Peyer's patch (tissue), 4 donors: ENCODE data around the gene KPNA4. TPM values are rescaled to one million over a fixed set of nuclear protein-coding genes. Genes with fewer than 3 reads are reported as not detected.

ENCODE experiments used
- DNase-seq, 3 donors: peaks; one replicate each; pipeline ENCODE4 v3.0.0-alpha.2; 2017 to 2019
- H3K27ac ChIP-seq, 4 donors: fragments of 200-600 bp; sonication (generic); one replicate each; pipeline ENCODE4 v1.5.1; 2016 to 2019
- H3K27me3 ChIP-seq, 2 donors: fragments of 200-600 bp; sonication (generic); one replicate each; pipeline ENCODE4 v1.5.1; 2019
- H3K36me3 ChIP-seq, 3 donors: fragments of 200-600 bp; sonication (generic); one replicate each; pipeline ENCODE4 v1.5.1; 2016 to 2019
- H3K4me1 ChIP-seq, 4 donors: fragments of 200-600 bp; sonication (generic); one replicate each; pipeline ENCODE4 v1.5.1; 2016 to 2019
- H3K4me3 ChIP-seq, 4 donors: fragments of 200-600 bp; sonication (generic); 1 replicate in 3 of 4; 2 replicates in 1 of 4; pipeline ENCODE4 v1.5.1; 2016 to 2019; ENCODE audit warnings: mild to moderate bottlenecking in 1 of 4
- H3K9me3 ChIP-seq, 4 donors: fragments of 200-600 bp; sonication (generic); one replicate each; pipeline ENCODE4 v1.5.1; 2016 to 2019; ENCODE audit warnings: mild to moderate bottlenecking in 1 of 4
- POLR2A ChIP-seq, 2 donors: fragments of 450-650 bp; IDR thresholded peaks; one replicate each; pipeline ENCODE4 v1.5.1; 2017; ENCODE audit warnings: antibody characterized with exemption in 2 of 2, mild to moderate bottlenecking in 2 of 2, moderate library complexity in 2 of 2
- total RNA-seq, 4 donors: library from RNA; depleted of rRNA; stranded (reverse); fragments of >200 nt; gene quantifications; one replicate each; pipeline ENCODE4 v1.1.0, GENCODE V29; 2016
- TF ChIP-seq, protein P1 (sequence below), 6 experiments: fragments of 450-650 bp in 4 of 6; fragments of 200-600 bp in 2 of 6; sonication (generic) in 1 of 6; IDR thresholded peaks; one replicate each; pipeline ENCODE4 v1.5.1; 2017 to 2019; ENCODE audit warnings: antibody characterized with exemption in 6 of 6, mild to moderate bottlenecking in 3 of 6, moderate library complexity in 1 of 6

Gene KPNA4
- total RNA-seq, 4 donors from 2014 or later, result 15.2 to 20.5 (median 18.4) TPM

DNA sequence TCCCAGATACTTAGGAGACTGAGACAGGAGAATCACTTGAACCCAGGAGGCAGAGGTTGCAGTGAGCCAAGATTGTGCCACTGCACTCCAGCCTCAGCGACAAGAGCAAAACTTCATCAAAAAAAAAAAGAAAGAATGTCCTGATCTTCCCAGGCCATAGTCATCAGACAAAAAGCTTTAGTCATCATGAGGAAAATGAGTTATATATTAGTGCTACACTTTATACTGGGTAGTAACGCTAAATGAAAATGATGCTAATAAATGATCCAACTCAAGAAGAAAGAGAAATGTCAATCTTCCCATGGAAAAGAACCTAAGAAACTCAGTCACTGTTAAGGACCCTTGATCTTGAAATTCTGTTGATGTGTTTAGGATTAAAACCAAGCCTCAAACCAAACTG, 89.5 kb downstream of the KPNA4 start:
- TF ChIP-seq POLR2A (IDR thresholded peaks at IDR 0.05), result no peak
- TF ChIP-seq, protein P1, sequence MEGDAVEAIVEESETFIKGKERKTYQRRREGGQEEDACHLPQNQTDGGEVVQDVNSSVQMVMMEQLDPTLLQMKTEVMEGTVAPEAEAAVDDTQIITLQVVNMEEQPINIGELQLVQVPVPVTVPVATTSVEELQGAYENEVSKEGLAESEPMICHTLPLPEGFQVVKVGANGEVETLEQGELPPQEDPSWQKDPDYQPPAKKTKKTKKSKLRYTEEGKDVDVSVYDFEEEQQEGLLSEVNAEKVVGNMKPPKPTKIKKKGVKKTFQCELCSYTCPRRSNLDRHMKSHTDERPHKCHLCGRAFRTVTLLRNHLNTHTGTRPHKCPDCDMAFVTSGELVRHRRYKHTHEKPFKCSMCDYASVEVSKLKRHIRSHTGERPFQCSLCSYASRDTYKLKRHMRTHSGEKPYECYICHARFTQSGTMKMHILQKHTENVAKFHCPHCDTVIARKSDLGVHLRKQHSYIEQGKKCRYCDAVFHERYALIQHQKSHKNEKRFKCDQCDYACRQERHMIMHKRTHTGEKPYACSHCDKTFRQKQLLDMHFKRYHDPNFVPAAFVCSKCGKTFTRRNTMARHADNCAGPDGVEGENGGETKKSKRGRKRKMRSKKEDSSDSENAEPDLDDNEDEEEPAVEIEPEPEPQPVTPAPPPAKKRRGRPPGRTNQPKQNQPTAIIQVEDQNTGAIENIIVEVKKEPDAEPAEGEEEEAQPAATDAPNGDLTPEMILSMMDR (IDR thresholded peaks at IDR 0.05), result no peak

DNA sequence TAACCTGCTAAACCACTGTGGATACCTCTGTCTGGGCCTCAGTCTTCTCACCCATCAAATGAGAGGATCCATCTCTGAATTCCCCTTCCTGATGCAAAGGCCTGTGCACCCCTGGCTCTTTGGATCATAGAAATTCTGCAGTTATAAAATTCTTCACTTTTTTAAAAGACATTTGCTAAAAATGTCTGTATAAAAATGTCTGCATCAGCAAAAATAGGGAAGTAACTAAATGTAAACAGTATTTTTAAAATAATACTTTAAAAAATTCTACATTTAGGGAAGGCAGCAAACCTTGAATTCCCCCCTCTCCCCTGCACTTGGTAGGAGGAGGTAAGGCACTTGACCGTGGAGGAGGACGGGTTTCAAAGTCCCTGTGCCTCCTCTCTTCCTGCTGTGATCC, 90.2 kb downstream of the KPNA4 start:
- peaks cover 0 to 11% (median 3%) of the 10 kb centered on the region in 4 donors for H3K9me3 ChIP-seq
- H3K27ac ChIP-seq, result no peak overlapping the region
- H3K4me3 ChIP-seq, result no peak overlapping the region
- H3K4me1 ChIP-seq, result no peaks in the 10 kb centered on the region
- no peak for TF ChIP-seq POLR2A (IDR thresholded peaks at IDR 0.05)
- TF ChIP-seq, protein P1 (IDR thresholded peaks at IDR 0.05), result no peak
- no peaks in the 10 kb centered on the region for H3K36me3 ChIP-seq
- no peak for DNase-seq
- H3K27me3 ChIP-seq, result no peaks in the 10 kb centered on the region

More for the DNA sequence above, 89.5 kb downstream of the KPNA4 start:
- DNase-seq, result no peak
- H3K4me3 ChIP-seq, result no peak overlapping the region
- H3K27me3 ChIP-seq, result no peaks in the 10 kb centered on the region
- H3K9me3 ChIP-seq, result peaks cover 0 to 4% (median 0%) of the 10 kb centered on the region in 4 donors
- no peaks in the 10 kb centered on the region for H3K4me1 ChIP-seq
- H3K27ac ChIP-seq, result no peak overlapping the region
- no peaks in the 10 kb centered on the region for H3K36me3 ChIP-seq

DNA sequence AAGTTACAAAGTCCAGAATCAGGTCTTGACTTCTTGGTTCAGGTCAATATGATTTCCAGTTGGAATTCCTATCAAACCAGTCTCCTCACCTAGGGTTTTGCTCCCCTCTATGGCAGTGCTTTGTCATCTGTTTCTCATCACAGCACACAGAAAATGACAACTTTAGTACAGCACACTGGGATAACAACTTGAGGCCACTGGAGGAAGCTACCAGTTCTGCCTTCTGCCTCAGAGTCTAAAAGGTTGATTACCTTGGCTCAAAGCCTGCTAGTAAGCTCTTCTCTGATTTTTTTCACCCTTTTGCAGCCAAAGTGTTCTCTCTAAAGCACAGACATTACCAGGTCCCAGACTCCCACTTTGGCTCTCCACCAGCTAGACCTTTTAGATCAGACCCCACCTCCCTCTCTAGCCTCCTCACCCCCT, 90.9 kb downstream of the KPNA4 start:
- peaks cover 0 to 12% (median 5%) of the 10 kb centered on the region in 4 donors for H3K9me3 ChIP-seq
- no peaks in the 10 kb centered on the region for H3K27me3 ChIP-seq
- TF ChIP-seq, protein P1 (IDR thresholded peaks at IDR 0.05), result no peak
- no peak for TF ChIP-seq POLR2A (IDR thresholded peaks at IDR 0.05)
- H3K36me3 ChIP-seq, result no peaks in the 10 kb centered on the region
- no peak overlapping the region for H3K4me3 ChIP-seq
- H3K27ac ChIP-seq, result no peak overlapping the region
- H3K4me1 ChIP-seq, result no peaks in the 10 kb centered on the region
- DNase-seq, result no peak

DNA sequence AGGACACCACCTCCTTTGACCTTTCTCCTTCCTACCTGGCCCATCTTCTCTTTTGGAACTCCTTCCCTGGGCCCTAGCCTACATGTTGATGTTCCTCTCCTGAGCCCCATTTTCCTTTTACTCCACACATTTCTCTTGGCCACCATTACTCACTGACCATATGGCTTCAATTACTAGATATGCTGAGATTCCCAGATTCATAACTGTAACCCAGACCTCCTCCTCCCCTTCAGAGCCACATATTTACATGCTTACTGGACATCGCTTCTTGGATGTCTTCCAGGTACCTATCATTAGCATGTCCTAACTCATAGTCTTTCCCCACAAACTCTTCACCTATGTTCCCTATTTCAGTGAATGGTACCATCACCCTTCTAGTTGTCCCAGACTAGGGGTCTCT, 91.4 kb downstream of the KPNA4 start:
- H3K4me1 ChIP-seq, result no peaks in the 10 kb centered on the region
- no peak overlapping the region for H3K4me3 ChIP-seq
- no peak overlapping the region for H3K27ac ChIP-seq
- peaks cover 0 to 12% (median 5%) of the 10 kb centered on the region in 4 donors for H3K9me3 ChIP-seq
- no peaks in the 10 kb centered on the region for H3K36me3 ChIP-seq
- no peak for TF ChIP-seq POLR2A (IDR thresholded peaks at IDR 0.05)
- TF ChIP-seq, protein P1 (IDR thresholded peaks at IDR 0.05), result no peak
- DNase-seq, result no peak
- H3K27me3 ChIP-seq, result no peaks in the 10 kb centered on the region

DNA sequence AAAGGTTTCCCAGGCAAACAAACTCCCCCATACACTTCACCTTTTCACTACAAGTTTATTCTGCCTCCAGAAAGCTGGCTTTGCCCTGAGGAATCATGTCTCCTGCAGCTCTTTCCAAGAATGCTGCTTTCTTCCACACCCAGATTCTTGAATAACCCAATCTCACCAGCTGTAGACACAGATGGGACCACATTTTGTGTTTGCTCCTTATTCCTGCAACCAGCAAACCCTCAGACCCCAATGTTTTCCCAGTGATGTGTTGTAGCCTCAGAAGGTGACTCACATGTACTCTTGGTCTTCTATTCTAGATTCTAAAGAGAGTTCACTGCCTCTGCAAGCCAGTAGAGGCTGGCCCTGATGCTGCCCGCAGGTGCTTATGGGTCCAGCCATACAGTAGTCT, 92.2 kb downstream of the KPNA4 start:
- Histone ChIP-seq H3K36me3 (no peaks in the 10 kb centered on the region), H3K9me3 (peaks cover 0 to 12% (median 5%) of the 10 kb centered on the region in 4 donors), H3K27ac (no peak overlapping the region), H3K4me1 (no peaks in the 10 kb centered on the region), H3K27me3 (no peaks in the 10 kb centered on the region), H3K4me3 (no peak overlapping the region)
- no peak for DNase-seq
- TF ChIP-seq, protein P1 (IDR thresholded peaks at IDR 0.05), result no peak
- no peak for TF ChIP-seq POLR2A (IDR thresholded peaks at IDR 0.05)

DNA sequence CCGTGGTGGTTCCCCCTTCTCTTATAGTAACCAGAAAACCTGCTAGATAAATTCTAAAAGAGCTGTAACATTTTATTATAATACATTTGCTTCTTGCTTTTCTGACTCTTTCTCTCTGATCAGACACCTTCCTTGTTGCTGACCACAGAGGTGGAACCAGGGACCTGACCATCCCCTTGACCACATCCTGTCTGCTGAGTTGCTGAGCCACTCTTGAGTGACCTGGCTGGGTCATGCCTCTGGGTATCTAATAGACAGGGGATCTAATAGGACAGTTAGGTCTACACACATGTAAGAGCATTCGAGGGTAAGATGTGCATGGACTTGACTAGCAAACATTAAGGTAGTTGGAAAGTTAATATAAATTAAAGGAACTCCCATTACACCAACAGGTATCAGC, 93.0 kb downstream of the KPNA4 start:
- Histone ChIP-seq H3K4me1 (no peaks in the 10 kb centered on the region), H3K27me3 (no peaks in the 10 kb centered on the region), H3K9me3 (peaks cover 0 to 12% (median 5%) of the 10 kb centered on the region in 4 donors), H3K27ac (no peak overlapping the region), H3K4me3 (no peak overlapping the region), H3K36me3 (no peaks in the 10 kb centered on the region)
- TF ChIP-seq, protein P1 (IDR thresholded peaks at IDR 0.05), result no peak
- no peak for TF ChIP-seq POLR2A (IDR thresholded peaks at IDR 0.05)
- DNase-seq, result no peak
